ENCODE measurements around the gene FBXO24. TPM values are rescaled to one million over a fixed set of nuclear protein-coding genes. Genes with fewer than 3 reads are reported as not detected.

FBXO24 gene
- total RNA-seq, 3 donors from 2014 or later (not counting 1 experiment from before 2014, with no cell fraction given) = 0.45 to 0.94 (median 0.88) TPM

GRCh38 chr7:100568176-100568895, 17.8 kb upstream of the FBXO24 start:
- Mint-ChIP-seq H3K27me3 (ENCODE audit: low read depth in 2 of 2) (no peaks in the 10 kb centered on the region), H3K27ac (peak overlapping the region; percentile 58 to 62), H3K4me3 (peak overlapping the region; percentile 28), H3K9me3 (no peaks in the 10 kb centered on the region), H3K4me1 (peaks cover 10 to 46% of the 10 kb centered on the region in 2 donors), H3K36me3 (no peaks in the 10 kb centered on the region)
- DNase-seq = no peak
- Histone ChIP-seq H3K36me3 (ENCODE audit: control insufficient read depth, insufficient read depth, low read length) (peaks cover 18% of the 10 kb centered on the region), H3K27ac (ENCODE audit: low read length) (peak overlapping the region; percentile 28), H3K4me1 (ENCODE audit: control insufficient read depth, insufficient read depth, low read length) (peaks cover 48% of the 10 kb centered on the region), H3K27me3 (ENCODE audit: control insufficient read depth, insufficient read depth, low read length) (no peaks in the 10 kb centered on the region), H3K4me3 (ENCODE audit: low read length) (no peak overlapping the region), H3K9me3 (ENCODE audit: control insufficient read depth, insufficient read depth, low read length) (no peaks in the 10 kb centered on the region)
- ATAC-seq = no peak
- intact Hi-C loops (cut with micrococcal nuclease) = no loop called here
- WGBS (ENCODE audit: insufficient coverage) = 76% methylated on average over 10 of the region's 11 CpGs
- TF ChIP-seq CTCF (IDR thresholded peaks at IDR 0.05) = no peak

- peaks cover 42% of the 10 kb centered on the region for H3K4me1 ChIP-seq (ENCODE audit: control insufficient read depth, insufficient read depth, low read length)
- intact Hi-C loops (cut with micrococcal nuclease) = no loop called here
- Mint-ChIP-seq H3K36me3 (no peaks in the 10 kb centered on the region), H3K4me3 (peak overlapping the region; percentile 28), H3K27me3 (ENCODE audit: low read depth in 2 of 2) (no peaks in the 10 kb centered on the region), H3K27ac (peak overlapping the region; percentile 58 to 62), H3K4me1 (peaks cover 10 to 40% of the 10 kb centered on the region in 2 donors), H3K9me3 (no peaks in the 10 kb centered on the region)
- peak overlapping the region; percentile 34 for H3K27ac ChIP-seq (ENCODE audit: low read length)
- H3K9me3 ChIP-seq (ENCODE audit: control insufficient read depth, insufficient read depth, low read length) = no peaks in the 10 kb centered on the region
- H3K4me3 ChIP-seq (ENCODE audit: low read length) = peak overlapping the region; percentile 33
- no peak for TF ChIP-seq CTCF (IDR thresholded peaks at IDR 0.05)
- peak; percentile 27 to 31 (median 28) for ATAC-seq
- WGBS (ENCODE audit: insufficient coverage) = 27% methylated on average over 32 of the region's 36 CpGs
- no peaks in the 10 kb centered on the region for H3K27me3 ChIP-seq (ENCODE audit: control insufficient read depth, insufficient read depth, low read length)
- DNase-seq = peak; percentile 43 to 72
- H3K36me3 ChIP-seq (ENCODE audit: control insufficient read depth, insufficient read depth, low read length) = peaks cover 14% of the 10 kb centered on the region
Measured at GRCh38 chr7:100568896-100569844, 17.0 kb upstream of the FBXO24 start.

- Histone ChIP-seq H3K27ac (ENCODE audit: low read length) (no peak overlapping the region), H3K4me3 (ENCODE audit: low read length) (no peak overlapping the region), H3K4me1 (ENCODE audit: control insufficient read depth, insufficient read depth, low read length) (peaks cover 42% of the 10 kb centered on the region), H3K27me3 (ENCODE audit: control insufficient read depth, insufficient read depth, low read length) (no peaks in the 10 kb centered on the region), H3K36me3 (ENCODE audit: control insufficient read depth, insufficient read depth, low read length) (peaks cover 28% of the 10 kb centered on the region), H3K9me3 (ENCODE audit: control insufficient read depth, insufficient read depth, low read length) (no peaks in the 10 kb centered on the region)
- Mint-ChIP-seq H3K36me3 (no peaks in the 10 kb centered on the region), H3K27me3 (ENCODE audit: low read depth in 2 of 2) (no peaks in the 10 kb centered on the region), H3K9me3 (no peaks in the 10 kb centered on the region), H3K4me1 (peaks cover 10 to 44% of the 10 kb centered on the region in 2 donors), H3K27ac (peak overlapping the region in 1 of 2 donors; percentile 44), H3K4me3 (no peak overlapping the region)
- intact Hi-C loops (cut with micrococcal nuclease) = no loop called here
- no peak for ATAC-seq
- peak in 1 of 2 donors; percentile 33 for DNase-seq
- TF ChIP-seq CTCF (IDR thresholded peaks at IDR 0.05) = no peak
- 93% methylated on average over 26 of the region's 26 CpGs for WGBS (ENCODE audit: insufficient coverage)
Measured at GRCh38 chr7:100570954-100571828, 14.9 kb upstream of the FBXO24 start.

All from natural killer cell (primary cell).